Neuronal stem cell (in vitro differentiated cells): ENCODE measurements around the gene IFITM10.
A peak's percentile ranks its signal among the peaks of the same experiment; 100 is the strongest.

Experiments used
- DNase-seq: peaks from one replicate; pipeline ENCODE4 v3.0.0-alpha.2; 2013; ENCODE audit warnings: low spot score
- H2AFZ ChIP-seq: one replicate; pipeline ENCODE4 v1.6.1; 2013; ENCODE audit warnings: mild to moderate bottlenecking, low read length, inconsistent platforms
- H2AK5ac ChIP-seq: 2 replicates; pipeline ENCODE4 v1.6.1; 2013; ENCODE audit warnings: low read depth, mild to moderate bottlenecking, inconsistent platforms, low read length, moderate library complexity, mixed read lengths
- H2BK120ac ChIP-seq: 2 replicates; pipeline ENCODE4 v1.6.1; 2013; ENCODE audit warnings: low read depth, mild to moderate bottlenecking, inconsistent platforms, low read length, moderate library complexity, mixed read lengths
- H2BK12ac ChIP-seq: one replicate; pipeline ENCODE4 v1.6.1; 2013; ENCODE audit warnings: low read length, inconsistent platforms
- H2BK15ac ChIP-seq: 2 replicates; pipeline ENCODE4 v1.6.1; 2013; ENCODE audit warnings: mild to moderate bottlenecking, low read length, inconsistent platforms, mixed read lengths
- H2BK5ac ChIP-seq: one replicate; pipeline ENCODE4 v1.6.1; 2013; ENCODE audit warnings: inconsistent platforms, mild to moderate bottlenecking, low read length, moderate library complexity
- H3K14ac ChIP-seq: one replicate; pipeline ENCODE4 v1.6.1; 2013; ENCODE audit warnings: low read length, inconsistent platforms
- H3K18ac ChIP-seq: 2 replicates; pipeline ENCODE4 v1.6.1; 2013; ENCODE audit warnings: low read length, inconsistent platforms
- H3K23ac ChIP-seq: 2 replicates; pipeline ENCODE4 v1.6.1; 2013; ENCODE audit warnings: low read depth, mild to moderate bottlenecking, mixed read lengths, low read length, inconsistent platforms; ENCODE audit not compliant: poor library complexity
- H3K27ac ChIP-seq: replicated peaks from 3 replicates; pipeline ENCODE4 v1.5.1; 2013; ENCODE audit warnings: low read length, inconsistent platforms
- H3K27me3 ChIP-seq, 3 experiments: 2 replicates each; pipeline ENCODE4 v1.6.1; 2013; ENCODE audit warnings: low read length in 3 of 3, mild to moderate bottlenecking in 2 of 3, inconsistent platforms in 1 of 3, low read depth in 1 of 3, mixed read lengths in 1 of 3, moderate library complexity in 1 of 3; ENCODE audit not compliant: control insufficient read depth in 3 of 3, insufficient read depth in 3 of 3
- H3K36me3 ChIP-seq, 2 donors: replicated peaks in 1 of 2; 2 replicates each; pipeline ENCODE4 v1.6.1; 2013; ENCODE audit warnings: low read length in 2 of 2; ENCODE audit not compliant: control insufficient read depth in 2 of 2, insufficient read depth in 2 of 2
- H3K4ac ChIP-seq: 2 replicates; pipeline ENCODE4 v1.6.1; 2013; ENCODE audit warnings: inconsistent platforms, mild to moderate bottlenecking, low read length, moderate library complexity
- H3K4me1 ChIP-seq, 2 donors: 1 replicate in 1 of 2; 2 replicates in 1 of 2; pipeline ENCODE4 v1.6.1; 2013; ENCODE audit warnings: low read length in 2 of 2, low read depth in 1 of 2; ENCODE audit not compliant: control insufficient read depth in 2 of 2, insufficient read depth in 1 of 2
- H3K4me2 ChIP-seq: one replicate; pipeline ENCODE4 v1.6.1; 2013; ENCODE audit warnings: mild to moderate bottlenecking, low read length, inconsistent platforms; ENCODE audit not compliant: insufficient read depth, poor library complexity, severe bottlenecking
- H3K4me3 ChIP-seq, 2 donors: 2 replicates each; pipeline ENCODE4 v1.5.1; 2013; ENCODE audit warnings: low read length in 2 of 2, mild to moderate bottlenecking in 2 of 2, inconsistent platforms in 1 of 2, moderate library complexity in 1 of 2
- H3K79me1 ChIP-seq: one replicate; pipeline ENCODE4 v1.6.1; 2013; ENCODE audit warnings: low read depth, mild to moderate bottlenecking, inconsistent platforms, low read length, moderate library complexity
- H3K9ac ChIP-seq: one replicate; pipeline ENCODE4 v1.6.1; 2013; ENCODE audit warnings: mild to moderate bottlenecking, low read depth, low read length, inconsistent platforms; ENCODE audit not compliant: poor library complexity
- H3K9me3 ChIP-seq, 2 donors: replicated peaks in 1 of 2; 2 replicates each; pipeline versions ENCODE3 to v1.6.1; 2013; ENCODE audit warnings: low read length in 2 of 2, mild to moderate bottlenecking in 2 of 2, inconsistent platforms in 1 of 2, low read depth in 1 of 2, mixed read lengths in 1 of 2, moderate library complexity in 1 of 2; ENCODE audit not compliant: control insufficient read depth in 2 of 2, insufficient read depth in 1 of 2
- H4K8ac ChIP-seq: one replicate; pipeline ENCODE4 v1.6.1; 2013; ENCODE audit warnings: low read depth, mild to moderate bottlenecking, inconsistent platforms, low read length, moderate library complexity
- H4K91ac ChIP-seq: one replicate; pipeline ENCODE4 v1.6.1; 2013; ENCODE audit warnings: low read length, low read depth, mild to moderate bottlenecking, inconsistent platforms; ENCODE audit not compliant: poor library complexity
- WGBS, 2 donors: extraction: QIAGEN DNeasy Blood & Tissue Kit; methylation state at CpG; one replicate each; pipeline ENCODE4 v1.1.7; 2013; ENCODE audit warnings: missing lambda C conversion rate in 2 of 2, mixed read lengths in 1 of 2; ENCODE audit not compliant: insufficient read length in 2 of 2, insufficient replicate concordance in 1 of 2; ENCODE audit errors: extremely low coverage in 2 of 2; 5-methylcytosine and 5-hydroxymethylcytosine counted together

IFITM10 gene

DNA sequence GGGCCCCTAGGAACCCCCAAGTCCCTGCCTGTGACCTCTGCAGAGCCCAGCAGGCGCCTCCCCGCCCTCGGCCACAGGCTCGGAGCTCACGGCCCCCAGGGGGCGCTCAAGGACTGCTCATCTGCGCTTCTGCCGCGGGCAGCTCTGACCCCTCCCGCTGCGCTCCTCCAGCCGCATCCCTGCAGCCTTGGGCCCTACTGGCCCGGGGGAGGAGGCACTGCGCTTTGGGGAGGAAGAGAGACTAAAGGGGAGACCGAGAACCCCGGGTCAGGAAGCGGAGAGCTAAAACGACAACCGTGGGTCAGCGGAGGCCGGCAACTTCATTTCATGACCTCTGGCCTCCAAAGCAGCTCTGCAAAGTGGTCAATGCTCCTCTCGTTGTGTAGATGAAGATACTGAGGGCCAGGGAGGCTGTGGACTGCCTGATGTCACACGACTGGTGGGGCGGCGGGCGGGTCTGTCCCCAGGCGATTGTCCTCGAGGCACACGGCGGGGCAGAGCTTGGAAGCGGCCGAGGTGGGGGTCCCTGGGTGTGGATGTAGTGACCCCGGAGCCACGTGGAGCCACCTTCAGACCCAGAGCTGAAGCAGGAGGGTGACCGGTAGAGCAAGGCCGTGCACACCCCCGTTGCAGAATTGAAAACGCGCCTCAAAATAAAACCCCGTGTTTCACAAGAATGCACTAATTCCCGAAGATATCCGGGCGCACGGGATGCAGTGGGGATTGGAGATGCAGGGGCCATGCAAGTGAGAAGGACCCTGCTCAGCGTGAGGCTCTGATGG is 56.1 kb downstream of the IFITM10 start:
- Histone ChIP-seq H3K79me1 (peaks cover 3% of the 10 kb centered on the region), H3K36me3 (no peaks in the 10 kb centered on the region), H3K18ac (peak overlapping the region; percentile 99), H4K8ac (peak overlapping the region; percentile 99), H4K91ac (peak overlapping the region; percentile 75), H3K4me1 (peaks cover 0 to 14% of the 10 kb centered on the region in 2 donors), H3K4me2 (peak overlapping the region; percentile 65), H2BK5ac (peak overlapping the region; percentile 70), H3K23ac (peak overlapping the region; percentile 94), H3K4ac (peak overlapping the region; percentile 97), H2BK120ac (peak overlapping the region; percentile 100), H3K27me3 (peaks cover 0 to 39% (median 0%) of the 10 kb centered on the region in 3 experiments), H2BK15ac (peak overlapping the region; percentile 95), H3K4me3 (peak overlapping the region in 1 of 2 donors; percentile 51), H3K27ac (no peak overlapping the region), H3K9me3 (no peaks in the 10 kb centered on the region), H2AK5ac (peak overlapping the region; percentile 97), H2BK12ac (peak overlapping the region; percentile 24), H3K14ac (no peak overlapping the region), H3K9ac (peak overlapping the region; percentile 15), H2AFZ (peak overlapping the region; percentile 96)
- no CpG with 5 or more reads among the region's 45 CpGs for WGBS, 2 donors
- peak; percentile 84 for DNase-seq

DNA sequence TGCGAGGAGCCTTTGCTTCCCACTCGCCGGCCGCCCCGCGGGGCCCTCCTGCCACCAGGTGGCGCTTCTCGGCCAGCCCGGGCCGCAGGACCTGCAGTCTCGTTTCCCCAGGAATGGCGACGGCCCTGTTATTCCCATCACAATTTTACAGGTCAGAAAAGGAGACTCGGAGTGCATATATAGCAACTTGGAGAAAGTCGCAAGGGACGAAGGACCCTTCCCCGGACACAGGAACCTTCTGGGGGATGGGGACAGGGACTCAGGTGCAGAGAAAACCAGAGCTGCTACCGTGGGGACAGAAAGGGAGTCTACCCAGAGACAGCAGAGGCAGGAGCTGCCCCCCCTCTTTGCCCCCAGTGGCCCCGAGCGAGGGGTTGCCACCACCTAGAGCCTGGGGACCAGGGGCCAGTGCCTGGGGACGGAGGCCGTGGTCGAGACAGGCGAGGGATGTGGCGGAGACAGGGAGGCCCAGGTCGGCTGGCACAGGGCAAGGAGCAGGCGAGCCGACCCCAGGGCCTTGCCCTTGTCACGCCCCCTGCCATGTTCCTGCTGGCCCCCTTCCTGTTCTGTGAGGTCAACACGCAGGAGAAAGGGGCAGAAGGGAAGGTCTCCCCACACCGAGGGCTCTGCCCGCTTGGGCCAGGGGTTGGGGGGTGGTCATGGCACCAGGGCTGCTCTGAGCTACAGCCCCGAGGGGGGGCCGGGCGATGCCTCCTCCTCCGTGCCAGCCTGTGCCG is 56.9 kb downstream of the IFITM10 start:
- Histone ChIP-seq H4K8ac (peak overlapping the region; percentile 99), H2BK5ac (peak overlapping the region; percentile 70)

DNA sequence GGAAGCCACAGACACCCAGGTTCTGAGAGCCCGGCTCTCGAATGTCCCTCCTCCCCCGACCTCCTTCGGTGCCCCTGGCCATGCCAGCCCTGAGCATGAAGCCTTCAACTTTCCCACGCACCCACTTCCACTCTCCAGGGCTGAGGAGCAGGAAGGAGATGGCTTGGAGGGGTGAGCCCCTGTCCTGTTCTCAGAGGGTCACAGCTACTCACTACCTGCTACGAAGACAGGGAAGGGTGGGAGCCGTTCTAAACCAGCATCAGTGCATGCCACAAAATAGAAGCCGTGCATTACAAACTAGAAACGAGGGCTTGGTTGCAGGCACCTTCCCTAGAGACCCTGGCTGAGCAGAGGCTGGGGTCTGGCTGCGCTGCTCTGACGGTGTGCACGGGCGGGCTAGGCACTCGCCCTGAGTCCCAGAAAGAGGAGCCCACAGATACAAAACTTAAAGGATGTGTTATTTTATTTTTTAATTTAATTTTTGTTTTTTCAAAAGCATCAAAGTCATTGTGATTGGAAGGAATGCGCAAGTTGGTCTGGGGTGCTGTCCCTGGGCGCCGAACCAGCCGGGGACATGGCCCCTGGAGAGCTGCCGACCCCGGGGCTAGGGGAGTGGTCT is 57.6 kb downstream of the IFITM10 start:
- peaks cover 0 to 39% (median 0%) of the 10 kb centered on the region in 3 experiments for H3K27me3 ChIP-seq
- peaks cover 3% of the 10 kb centered on the region for H3K79me1 ChIP-seq
- H3K18ac ChIP-seq, result peak overlapping the region; percentile 82
- no peak overlapping the region for H3K27ac ChIP-seq
- H2BK5ac ChIP-seq, result peak overlapping the region; percentile 77
- no peaks in the 10 kb centered on the region for H3K9me3 ChIP-seq
- no peak for DNase-seq
- H3K4me2 ChIP-seq, result no peak overlapping the region
- no CpG with 5 or more reads among the region's 20 CpGs for WGBS, 2 donors
- no peak overlapping the region for H3K14ac ChIP-seq
- peak overlapping the region; percentile 99 for H2BK15ac ChIP-seq
- no peak overlapping the region for H2AFZ ChIP-seq
- H2AK5ac ChIP-seq, result peak overlapping the region; percentile 82
- peaks cover 0 to 14% of the 10 kb centered on the region in 2 donors for H3K4me1 ChIP-seq
- no peak overlapping the region for H3K4ac ChIP-seq
- peak overlapping the region; percentile 46 for H4K91ac ChIP-seq
- H3K4me3 ChIP-seq, result no peak overlapping the region
- H3K23ac ChIP-seq, result peak overlapping the region; percentile 75
- H3K36me3 ChIP-seq, result no peaks in the 10 kb centered on the region
- H4K8ac ChIP-seq, result no peak overlapping the region
- peak overlapping the region; percentile 99 for H2BK12ac ChIP-seq
- H3K9ac ChIP-seq, result peak overlapping the region; percentile 50
- peak overlapping the region; percentile 35 for H2BK120ac ChIP-seq

More for the DNA sequence above, 56.9 kb downstream of the IFITM10 start:
- peak; percentile 79 for DNase-seq
- H3K18ac ChIP-seq, result peak overlapping the region; percentile 99
- peak overlapping the region; percentile 94 for H3K23ac ChIP-seq
- H3K27me3 ChIP-seq, result peaks cover 0 to 39% (median 0%) of the 10 kb centered on the region in 3 experiments
- H3K9ac ChIP-seq, result peak overlapping the region; percentile 83
- no peak overlapping the region for H4K91ac ChIP-seq
- peak overlapping the region; percentile 97 for H2AK5ac ChIP-seq
- peak overlapping the region; percentile 42 for H3K27ac ChIP-seq
- H3K4ac ChIP-seq, result peak overlapping the region; percentile 97
- H3K4me2 ChIP-seq, result peak overlapping the region; percentile 65
- H2BK12ac ChIP-seq, result peak overlapping the region; percentile 77
- H3K4me1 ChIP-seq, result peaks cover 0 to 14% of the 10 kb centered on the region in 2 donors
- peak overlapping the region; percentile 96 for H2AFZ ChIP-seq
- peak overlapping the region; percentile 22 for H3K14ac ChIP-seq
- peaks cover 3% of the 10 kb centered on the region for H3K79me1 ChIP-seq
- peak overlapping the region; percentile 51 to 67 for H3K4me3 ChIP-seq
- no peaks in the 10 kb centered on the region for H3K9me3 ChIP-seq
- no CpG with 5 or more reads among the region's 37 CpGs for WGBS, 2 donors
- no peaks in the 10 kb centered on the region for H3K36me3 ChIP-seq
- peak overlapping the region; percentile 100 for H2BK120ac ChIP-seq
- H2BK15ac ChIP-seq, result peak overlapping the region; percentile 91
